Middle frontal gyrus (tissue), 1 donor: ENCODE measurements around the gene WDR1.

ENCODE experiments used
- DNase-seq: peaks from one replicate; pipeline ENCODE4 v3.0.0-alpha.2; 2015; ENCODE audit warnings: low spot score; ENCODE audit errors: extremely low spot score

Gene WDR1

DNA sequence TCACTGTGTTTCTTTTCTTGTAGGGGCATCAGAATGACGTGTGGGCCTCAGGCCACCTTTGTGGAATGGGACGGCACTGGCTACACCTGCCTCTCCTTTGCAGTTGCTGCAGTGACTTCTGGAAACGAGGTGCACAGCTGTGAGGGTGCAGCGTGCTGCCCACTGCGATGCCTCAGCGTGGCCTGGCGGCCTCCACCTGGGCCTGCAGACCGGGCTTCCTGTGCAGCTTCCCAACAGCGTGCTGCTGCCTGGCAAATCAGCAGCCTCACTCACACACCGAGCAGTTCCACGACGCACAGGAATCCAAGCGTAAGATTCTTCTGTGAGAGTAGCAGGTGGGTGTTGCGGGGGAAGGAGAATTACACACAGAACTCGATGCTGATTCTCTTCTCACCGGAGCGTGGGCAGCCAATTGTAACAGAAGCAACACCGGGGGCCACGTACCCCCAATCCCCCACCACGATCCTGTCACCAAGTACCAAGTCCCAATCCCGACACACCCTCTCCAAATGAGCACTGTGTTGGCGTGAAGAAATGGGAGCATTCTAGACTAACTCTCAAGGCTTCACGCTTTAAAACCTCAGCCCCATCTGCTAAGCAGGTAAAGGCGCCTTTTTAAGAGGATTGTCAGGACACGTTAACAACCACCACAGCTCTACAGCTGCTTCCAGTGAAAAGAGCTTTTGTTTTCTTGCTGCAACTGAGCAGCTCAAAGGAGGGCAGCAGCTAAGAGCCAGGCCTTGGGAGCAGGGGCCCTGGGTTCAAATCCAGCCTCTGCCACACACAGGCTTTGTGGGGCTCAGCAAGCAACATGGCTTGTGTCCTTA is 16.9 kb downstream of the WDR1 start:
- no peak for DNase-seq

DNA sequence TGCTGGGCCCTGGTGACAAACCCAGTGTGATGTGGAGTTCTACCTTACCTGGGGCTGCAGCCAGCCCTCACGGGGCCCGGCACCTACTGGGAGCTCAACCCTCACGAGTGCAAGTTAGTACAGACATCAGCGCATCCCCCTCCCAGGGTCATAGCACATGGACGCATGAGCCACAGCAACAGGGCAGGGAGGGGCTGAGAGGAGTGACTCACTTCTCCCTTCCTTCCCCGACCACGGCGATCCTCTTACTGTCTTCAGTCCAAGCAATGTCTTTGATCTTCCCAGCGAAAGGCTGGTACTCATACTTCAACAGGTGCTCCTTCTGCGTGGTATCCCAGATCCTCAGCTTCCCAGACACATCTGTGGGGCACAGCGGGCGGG is 17.8 kb downstream of the WDR1 start:
- DNase-seq, result no peak

DNA sequence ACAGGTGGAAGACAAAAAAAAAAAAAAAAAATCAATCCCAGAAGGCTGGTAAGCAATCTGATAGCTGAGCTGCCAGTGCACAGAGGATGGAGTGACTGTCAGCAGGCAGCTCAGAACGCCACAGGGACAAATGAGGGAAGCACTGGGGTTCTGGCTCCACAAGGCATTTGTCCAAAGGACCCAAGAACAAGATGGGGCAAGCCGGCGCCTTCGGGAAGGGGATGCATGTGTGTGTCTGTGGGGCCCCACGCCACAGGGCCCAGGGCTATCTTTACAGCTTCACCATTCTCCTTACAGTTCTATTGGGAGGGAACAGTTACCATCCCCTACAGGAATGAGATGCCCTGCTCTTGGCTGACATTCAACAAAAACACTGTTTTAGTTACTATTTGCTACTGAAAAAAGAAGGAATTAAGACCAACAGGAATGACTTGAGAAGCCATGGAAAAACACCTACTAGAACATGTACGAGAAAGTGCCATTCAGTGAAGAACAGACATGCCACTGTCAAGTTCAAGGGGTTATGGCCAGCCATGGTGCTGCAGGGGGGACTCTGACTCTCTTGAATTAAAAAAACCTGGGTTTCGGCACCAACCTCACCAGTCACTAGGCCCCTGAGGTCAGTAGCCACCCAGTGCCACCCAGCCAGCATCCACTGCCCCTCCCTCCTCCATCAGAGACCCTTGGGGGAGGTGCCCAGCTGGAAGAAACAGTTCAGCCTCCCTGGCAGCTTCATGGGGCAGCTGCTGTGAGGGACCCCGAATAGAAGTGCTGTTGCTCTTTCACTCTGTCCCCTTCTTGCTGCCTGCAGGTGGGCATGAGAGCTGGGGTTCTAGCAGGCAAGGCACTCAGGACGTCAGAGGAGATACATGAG is 18.5 kb downstream of the WDR1 start:
- DNase-seq, result no peak

DNA sequence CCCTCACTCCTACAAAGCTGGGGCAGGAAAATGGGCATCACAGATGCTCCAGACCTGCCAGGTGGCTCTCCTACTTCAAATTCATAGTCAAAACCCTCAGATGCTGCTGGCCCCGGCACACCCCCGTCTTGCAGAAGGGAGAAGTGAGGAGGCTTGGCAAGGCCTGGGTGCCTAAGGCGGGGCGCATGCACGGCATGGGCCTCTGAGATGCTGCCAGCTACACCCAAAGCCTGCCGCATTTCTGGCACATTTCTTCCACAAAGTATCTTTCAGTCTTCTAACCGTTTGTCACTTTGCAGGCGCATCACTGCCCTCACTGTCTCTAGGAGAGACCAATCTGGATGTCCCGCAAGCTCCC is 19.6 kb downstream of the WDR1 start:
- no peak for DNase-seq

GRCh38 chr4:10096201-10096977 is 20.2 kb downstream of the WDR1 start:
- no peak for DNase-seq

DNA sequence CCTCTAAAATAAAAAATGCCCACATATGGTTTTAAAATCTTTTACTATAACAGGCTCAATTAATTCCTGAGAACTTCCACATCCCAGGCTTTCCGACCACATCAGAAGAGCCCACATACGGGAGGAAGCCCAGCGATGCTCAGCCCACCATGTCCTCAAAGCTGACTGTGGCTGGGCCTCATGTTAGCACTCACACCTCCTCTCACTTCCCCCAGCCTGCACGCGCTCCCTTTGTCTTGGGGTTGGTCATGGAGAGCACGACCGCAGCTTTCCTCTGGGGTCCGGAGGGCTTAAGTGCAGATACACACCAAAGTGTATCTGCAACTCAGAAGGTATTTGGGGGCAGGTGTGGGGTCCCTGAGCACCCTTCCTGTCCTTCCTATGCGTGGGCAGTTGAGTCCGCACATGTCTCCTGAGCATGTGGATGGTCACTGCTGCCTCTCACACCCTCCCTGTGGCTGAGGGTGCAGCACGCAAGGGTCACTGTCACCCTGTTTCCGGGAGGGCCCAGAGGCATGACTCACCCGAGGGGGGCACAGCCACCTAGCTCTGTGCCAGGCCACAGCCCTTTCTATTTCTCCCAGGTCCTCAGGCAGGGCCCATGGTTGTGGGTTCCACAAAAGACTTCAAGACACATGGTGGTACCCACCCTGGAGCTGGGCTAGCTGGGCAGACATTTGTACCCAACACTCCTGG is 21.2 kb downstream of the WDR1 start:
- DNase-seq, result no peak

GRCh38 chr4:10094841-10095240 is 21.8 kb downstream of the WDR1 start:
- no peak for DNase-seq

DNA sequence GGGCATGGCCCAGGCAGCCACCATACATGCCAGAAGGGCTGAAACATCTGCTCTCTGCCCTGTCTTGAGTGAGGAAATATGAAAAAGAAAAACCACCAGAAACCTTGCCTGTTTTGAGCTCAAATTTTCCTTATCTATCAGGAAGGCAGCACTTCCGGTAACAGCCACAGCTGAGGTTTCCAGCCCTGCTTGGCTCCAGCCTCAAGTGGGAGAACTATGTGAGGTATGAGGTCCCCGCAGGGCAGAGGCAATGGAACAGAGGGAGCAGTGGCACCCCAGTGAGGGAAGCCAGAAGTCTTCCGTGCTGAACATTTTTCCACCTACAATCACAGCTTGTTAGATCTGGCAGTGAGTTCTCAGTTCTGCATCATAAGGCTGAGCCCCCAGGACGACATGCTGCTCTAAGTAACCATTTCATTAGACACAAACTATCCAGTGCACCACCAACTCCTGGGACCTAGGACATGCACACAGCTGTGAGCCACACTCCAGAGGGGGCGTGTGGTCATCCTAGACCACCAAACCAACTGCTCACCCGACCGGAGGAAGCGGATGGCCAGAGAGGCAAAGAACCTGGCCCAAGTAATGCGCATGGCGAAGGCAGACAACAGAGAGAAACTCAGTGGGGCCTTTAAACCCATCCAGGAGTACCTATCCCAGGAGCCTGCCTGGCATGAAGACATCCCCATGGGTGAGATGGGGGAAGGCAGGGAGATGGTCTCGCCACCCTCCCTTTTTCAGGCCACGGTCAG is 22.6 kb downstream of the WDR1 start:
- DNase-seq, result no peak

DNA sequence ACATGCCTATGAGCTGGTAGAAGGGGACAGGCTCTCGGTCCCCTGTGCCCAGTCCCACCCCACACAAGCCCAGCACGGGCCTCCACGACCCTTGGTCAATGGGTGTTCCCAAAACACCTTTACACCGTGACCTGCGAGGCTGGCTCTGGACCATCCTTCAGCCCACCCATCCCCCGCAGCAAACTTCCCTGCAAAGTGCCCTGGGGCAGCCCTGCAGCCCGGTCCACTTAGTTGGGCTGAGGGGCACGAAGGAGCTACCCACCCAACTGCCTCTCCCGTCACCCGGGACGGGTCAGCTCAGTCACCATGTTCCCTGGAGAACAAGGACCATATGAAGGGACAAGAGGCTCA is 23.4 kb downstream of the WDR1 start:
- DNase-seq, result no peak

GRCh38 chr4:10092481-10093270 is 23.9 kb downstream of the WDR1 start:
- no peak for DNase-seq

DNA sequence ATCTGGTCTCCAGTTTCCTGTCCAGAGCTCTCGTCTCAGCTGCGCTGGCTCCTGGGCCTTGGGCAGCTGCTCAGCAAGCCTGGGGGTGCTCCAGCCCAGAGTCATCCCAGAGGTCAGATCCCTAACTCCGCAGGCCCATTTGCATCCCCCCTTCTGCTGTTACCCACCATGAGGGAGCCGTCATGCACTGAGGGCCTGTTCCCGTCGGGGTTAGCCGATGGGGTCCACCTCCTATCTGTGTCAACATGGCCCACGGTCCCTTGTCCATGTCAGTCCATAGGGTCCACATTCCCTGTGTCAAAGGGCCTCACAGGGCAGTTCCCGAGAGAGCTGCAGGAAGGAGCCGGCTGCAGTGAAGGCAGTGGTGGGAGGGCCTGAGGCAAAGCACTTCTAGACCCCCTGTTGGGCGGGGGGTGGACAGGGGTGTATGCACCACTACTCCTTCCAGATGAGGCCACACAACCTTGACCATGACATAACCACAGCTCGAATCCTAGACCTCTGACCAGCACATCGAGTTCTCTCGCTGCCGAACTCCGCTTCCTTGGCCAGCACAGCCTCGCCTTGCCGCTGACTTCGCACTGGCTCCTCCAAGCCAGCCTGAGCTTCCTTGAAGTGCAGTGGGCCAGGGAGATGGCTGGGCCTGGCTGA is 24.9 kb downstream of the WDR1 start:
- no peak for DNase-seq

DNA sequence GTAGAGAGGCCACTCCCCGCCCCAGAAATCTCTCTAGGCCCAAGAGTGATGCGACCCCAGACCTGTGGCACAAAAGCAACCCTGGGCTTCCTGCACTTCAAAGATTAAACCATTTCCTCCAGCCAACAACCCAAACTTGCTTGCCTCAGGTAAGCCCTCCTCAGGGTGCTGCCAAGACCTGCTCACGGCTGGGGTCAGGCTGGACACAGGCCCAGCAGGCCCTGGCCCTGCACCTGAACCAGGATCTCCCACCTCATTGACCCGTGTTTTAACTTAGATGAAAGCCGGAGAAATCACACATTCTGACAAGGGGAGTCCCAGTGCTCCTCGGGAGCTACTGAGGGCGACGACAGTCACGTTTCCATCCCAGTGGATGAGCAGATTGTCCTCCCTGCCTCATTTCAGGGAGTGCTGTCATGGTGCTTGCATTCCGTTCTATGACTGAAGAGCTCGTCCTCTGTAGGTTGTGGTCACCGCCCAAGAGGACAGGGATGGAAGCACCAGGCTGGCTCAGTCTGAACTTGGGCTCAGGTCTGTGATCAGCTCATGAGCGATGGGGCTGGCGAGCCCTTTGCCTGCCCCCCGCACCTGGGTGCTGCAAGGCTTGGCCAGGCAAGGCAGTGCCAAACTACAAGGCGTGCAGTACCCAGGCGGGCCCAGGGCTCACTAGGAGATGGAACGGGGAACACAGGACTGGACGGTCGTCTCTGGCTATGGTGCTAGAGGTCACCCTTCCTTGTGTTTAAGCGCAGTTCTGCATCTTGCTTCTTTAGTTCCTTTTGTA is 25.9 kb downstream of the WDR1 start:
- no peak for DNase-seq

GRCh38 chr4:10089346-10089745 is 27.3 kb downstream of the WDR1 start:
- DNase-seq, result no peak

DNA sequence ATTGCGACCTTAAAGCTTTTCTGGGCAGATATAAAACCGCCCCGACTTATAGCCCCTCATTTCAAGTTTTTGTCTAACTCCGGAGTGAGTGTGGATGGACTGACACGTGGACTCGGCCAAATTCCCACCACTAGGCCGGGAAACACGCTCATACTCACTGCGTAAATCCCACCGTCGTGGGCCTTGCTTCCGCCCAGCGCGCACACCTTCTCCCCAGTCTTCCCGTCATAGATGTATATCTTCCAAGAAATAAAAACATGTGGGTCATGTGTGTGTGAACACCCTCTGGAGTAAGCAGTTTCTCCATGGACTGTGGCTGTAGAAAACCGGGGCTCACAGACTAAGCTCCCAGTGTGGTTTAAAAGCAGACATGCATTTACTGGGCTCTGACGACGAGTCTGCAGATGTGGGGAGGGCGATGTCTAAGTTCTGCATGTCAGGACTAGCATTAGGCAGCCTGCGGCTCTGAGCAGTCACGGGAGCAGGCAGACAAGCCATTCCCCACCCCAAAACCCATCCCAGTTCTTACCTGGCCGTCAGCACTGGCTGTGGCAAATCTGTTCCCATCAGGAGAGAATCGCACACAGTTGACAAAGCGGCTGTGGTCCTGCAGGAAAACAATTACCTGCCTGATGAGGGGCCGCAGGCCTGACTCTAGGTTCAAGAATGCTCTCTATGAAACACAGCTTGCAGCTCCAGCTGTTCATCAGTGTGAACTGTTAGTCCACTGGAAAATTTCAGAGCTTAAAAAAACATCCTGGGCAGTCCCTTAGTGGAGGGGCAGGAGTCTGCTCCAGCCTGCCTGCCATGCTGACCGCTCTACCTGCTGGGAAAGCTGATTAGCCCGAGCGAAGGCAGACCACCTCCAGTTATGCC is 28.2 kb downstream of the WDR1 start:
- no peak for DNase-seq

DNA sequence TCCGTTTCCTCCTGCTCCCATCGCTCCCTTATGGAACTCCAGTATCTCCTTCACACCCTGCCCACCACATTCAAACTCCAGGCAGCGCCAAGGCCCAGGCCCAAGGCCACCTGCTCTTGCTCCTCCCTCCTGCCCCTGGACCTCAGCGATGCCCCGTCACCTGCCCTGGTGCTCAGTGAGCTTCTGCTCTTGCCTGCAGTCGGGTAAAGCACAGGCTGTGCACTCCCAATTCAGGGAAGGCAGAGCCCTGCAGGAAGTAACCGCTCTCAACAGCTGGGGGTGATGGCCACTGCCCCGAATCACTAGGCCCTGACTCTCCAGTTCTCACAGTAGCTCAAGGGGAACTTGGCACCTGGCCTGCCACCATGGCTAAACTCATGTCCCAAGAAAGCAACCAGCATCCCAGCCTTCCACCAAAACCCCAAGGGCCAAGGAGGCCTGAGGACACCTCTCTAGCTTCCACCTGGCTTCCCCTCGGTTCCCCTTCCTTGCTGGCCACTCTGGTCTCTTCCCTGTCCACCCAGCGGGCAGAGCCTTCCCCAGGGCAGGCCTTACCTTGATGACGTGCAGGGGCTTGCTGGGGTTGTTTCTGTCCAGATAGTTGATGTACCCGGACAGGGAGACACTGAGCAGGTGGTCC is 29.3 kb downstream of the WDR1 start:
- no peak for DNase-seq

DNA sequence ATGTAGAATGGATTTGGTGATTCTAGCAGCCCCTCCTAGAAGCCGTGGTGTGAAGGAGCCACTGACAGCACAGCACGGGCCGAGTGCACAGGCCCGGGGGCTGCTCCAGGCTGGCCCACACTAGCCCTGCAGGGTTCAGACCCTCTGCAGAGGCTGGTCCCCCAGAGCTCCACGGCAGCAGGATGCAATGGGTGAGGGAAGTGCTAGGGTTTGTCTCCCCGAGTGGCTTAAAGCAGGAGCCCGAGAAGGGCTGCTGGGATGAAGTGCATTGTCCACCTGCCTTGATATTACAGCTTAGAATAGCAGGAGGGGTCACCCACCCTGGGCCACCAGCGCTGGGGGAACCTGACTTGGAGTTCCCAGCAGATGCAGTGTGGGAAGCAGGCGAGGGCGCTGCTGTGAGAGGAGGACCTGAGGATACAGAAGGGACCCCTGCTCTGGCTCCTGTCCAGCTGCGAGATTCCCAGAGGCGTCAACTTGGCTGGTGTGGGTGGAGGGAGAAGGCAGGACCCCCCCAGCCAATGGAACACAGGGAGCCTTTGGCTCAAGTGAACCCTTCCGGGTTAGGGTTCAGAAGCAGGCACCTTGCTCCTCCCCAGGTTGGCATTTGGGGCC is 30.0 kb downstream of the WDR1 start:
- DNase-seq, result no peak
